SU-DHL-6 (cell line): ENCODE results near the gene PSMG2.

Experiments
- H2AFZ ChIP-seq: fragments of 200-600 bp; sonication (generic); 2 replicates; pipeline ENCODE4 v1.6.1; 2014; ENCODE audit warnings: low read depth, mild to moderate bottlenecking, moderate library complexity, mixed read lengths, antibody characterized with exemption, low read length; ENCODE audit not compliant: severe bottlenecking
- H3F3A ChIP-seq: fragments of 200-600 bp; shearing (Covaris generic); 2 replicates; pipeline ENCODE4 v1.6.0; 2016; ENCODE audit warnings: antibody characterized with exemption, mild to moderate bottlenecking; ENCODE audit not compliant: insufficient read depth
- H3K27ac ChIP-seq: fragments of 200-600 bp; sonication (generic); 2 replicates; pipeline ENCODE4 v1.5.1; 2016; ENCODE audit warnings: low read depth, mild to moderate bottlenecking, low read length, moderate library complexity, mixed read lengths
- H3K27me3 ChIP-seq: fragments of 200-600 bp; sonication (generic), shearing (Covaris generic); 2 replicates; pipeline ENCODE4 v1.6.0; 2014; ENCODE audit warnings: mild to moderate bottlenecking, low read length
- H3K36me3 ChIP-seq: fragments of 200-600 bp; sonication (generic); 2 replicates; pipeline ENCODE4 v1.6.1; 2014; ENCODE audit warnings: mild to moderate bottlenecking, low read length, mixed read lengths
- H3K4me2 ChIP-seq: fragments of 300-600, 200-600 bp; shearing (Covaris generic), sonication (generic); 2 replicates; pipeline ENCODE4 v1.6.0; 2014; ENCODE audit warnings: low read length, low read depth, mild to moderate bottlenecking; ENCODE audit not compliant: poor library complexity, severe bottlenecking
- H3K4me3 ChIP-seq: fragments of 200-600 bp; sonication (generic); 2 replicates; pipeline ENCODE4 v1.5.1; 2014; ENCODE audit warnings: antibody characterized with exemption, low read length, mild to moderate bottlenecking, mixed read lengths; ENCODE audit not compliant: insufficient read depth, poor library complexity, severe bottlenecking
- H3K79me2 ChIP-seq: fragments of 200-600 bp; sonication (generic); 2 replicates; pipeline ENCODE4 v1.6.1; 2014; ENCODE audit warnings: mild to moderate bottlenecking, low read length, moderate library complexity; ENCODE audit not compliant: insufficient read depth
- H3K9ac ChIP-seq: fragments of 200-600 bp; sonication (generic); 2 replicates; pipeline ENCODE4 v1.7.0; 2014; ENCODE audit warnings: mild to moderate bottlenecking, low read length
- H3K9me2 ChIP-seq: fragments of 200-600 bp; sonication (generic); replicated peaks from 2 replicates; pipeline ENCODE4 v1.6.1; 2014; ENCODE audit warnings: low read length; ENCODE audit not compliant: insufficient read depth
- H3K9me3 ChIP-seq: fragments of 200-600 bp; sonication (generic); 2 replicates; pipeline ENCODE4 v1.6.1; 2014; ENCODE audit warnings: low read length, mixed read lengths; ENCODE audit not compliant: insufficient read depth
- H4K20me1 ChIP-seq: fragments of 200-600 bp; sonication (generic); 2 replicates; pipeline ENCODE4 v1.6.1; 2014; ENCODE audit warnings: low read depth, mild to moderate bottlenecking, antibody characterized with exemption, low read length, moderate library complexity, mixed read lengths
- CTCF ChIP-seq: fragments of 200-600 bp; sonication (generic); IDR thresholded peaks from one replicate; pipeline ENCODE4 v1.5.1; 2017; ENCODE audit warnings: antibody characterized with exemption, mild to moderate bottlenecking, low read length, moderate library complexity; ENCODE audit not compliant: insufficient read depth, poor library complexity, severe bottlenecking
- EZH2phosphoT487 ChIP-seq: fragments of 200-600 bp; sonication (generic), shearing (Covaris generic); conservative IDR thresholded peaks from 2 replicates; pipeline ENCODE4 v1.6.1; 2018; ENCODE audit warnings: mild to moderate bottlenecking, antibody characterized with exemption, low read length, moderate library complexity, mixed read lengths

The PSMG2 gene

DNA sequence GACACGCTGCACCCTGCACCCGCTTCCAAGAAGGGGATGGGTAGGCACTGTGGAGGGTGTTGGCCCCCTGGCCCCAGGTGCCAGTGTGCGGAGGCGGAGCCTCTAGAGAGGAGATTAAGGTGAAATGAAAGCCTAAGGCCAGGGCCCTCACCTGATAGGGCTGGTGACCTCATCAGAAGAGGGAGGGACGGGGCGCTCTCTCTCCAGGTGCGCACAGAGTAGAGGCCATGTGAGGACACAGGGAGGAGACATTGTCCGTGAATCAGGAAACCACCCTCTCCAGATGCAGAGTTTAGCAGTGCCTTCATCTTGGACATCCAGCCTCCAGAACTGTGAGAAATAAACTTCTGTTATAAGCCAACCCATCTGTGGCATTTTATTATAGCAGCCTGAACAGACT, 62.3 kb downstream of the PSMG2 start:
- Histone ChIP-seq H3K79me2 (no peaks in the 10 kb centered on the region), H3K9me2 (no peaks in the 10 kb centered on the region), H2AFZ (no peak overlapping the region), H3K4me3 (no peak overlapping the region), H3F3A (no peaks in the 10 kb centered on the region), H3K9ac (no peak overlapping the region), H3K9me3 (no peaks in the 10 kb centered on the region), H3K36me3 (no peaks in the 10 kb centered on the region), H4K20me1 (no peaks in the 10 kb centered on the region), H3K4me2 (no peak overlapping the region), H3K27ac (no peak overlapping the region), H3K27me3 (no peaks in the 10 kb centered on the region)
- TF ChIP-seq EZH2phosphoT487 (no peak), CTCF (no peak)

- no peak overlapping the region for H3K27ac ChIP-seq
- no peaks in the 10 kb centered on the region for H3F3A ChIP-seq
- no peaks in the 10 kb centered on the region for H3K79me2 ChIP-seq
- no peaks in the 10 kb centered on the region for H4K20me1 ChIP-seq
- H3K9me3 ChIP-seq = no peaks in the 10 kb centered on the region
- H3K9ac ChIP-seq = no peak overlapping the region
- TF ChIP-seq EZH2phosphoT487 = no peak
- TF ChIP-seq CTCF = no peak
- H3K36me3 ChIP-seq = no peaks in the 10 kb centered on the region
- H3K4me3 ChIP-seq = no peak overlapping the region
- no peaks in the 10 kb centered on the region for H3K9me2 ChIP-seq
- H3K27me3 ChIP-seq = no peaks in the 10 kb centered on the region
- H3K4me2 ChIP-seq = no peak overlapping the region
- no peak overlapping the region for H2AFZ ChIP-seq
These were observed 62.7 kb downstream of the PSMG2 start for GRCh38 chr18:12765586-12765985.

- H3K9ac ChIP-seq = no peak overlapping the region
- H3K36me3 ChIP-seq = no peaks in the 10 kb centered on the region
- no peaks in the 10 kb centered on the region for H3K79me2 ChIP-seq
- H4K20me1 ChIP-seq = no peaks in the 10 kb centered on the region
- no peaks in the 10 kb centered on the region for H3K9me2 ChIP-seq
- no peak overlapping the region for H2AFZ ChIP-seq
- H3K4me3 ChIP-seq = no peak overlapping the region
- H3K27me3 ChIP-seq = no peaks in the 10 kb centered on the region
- H3K4me2 ChIP-seq = no peak overlapping the region
- no peaks in the 10 kb centered on the region for H3K9me3 ChIP-seq
- H3K27ac ChIP-seq = no peak overlapping the region
- TF ChIP-seq CTCF (no peak), EZH2phosphoT487 (no peak)
- no peaks in the 10 kb centered on the region for H3F3A ChIP-seq
These were observed 64.2 kb downstream of the PSMG2 start for GRCh38 chr18:12766986-12767433.
